Stimulated activated CD8-positive, alpha-beta memory T cell treated with anti-CD3 and anti-CD28 coated beads, Interleukin-7, amount 100 ng/mL, for 24 hours (primary cell): Measurements from ENCODE around the gene CARD14.
A peak's percentile ranks its signal among the peaks of the same experiment; 100 is the strongest.
"Not testable (repeated sequence)": the region's sequence is repeated elsewhere in the genome, so short reads cannot be mapped to it uniquely, and the experiment has no call there.

ENCODE experiments used
- DNase-seq: peaks from one replicate; pipeline ENCODE4 v3.0.0-alpha.2; 2020; ENCODE audit warnings: low read depth

The CARD14 gene

DNA sequence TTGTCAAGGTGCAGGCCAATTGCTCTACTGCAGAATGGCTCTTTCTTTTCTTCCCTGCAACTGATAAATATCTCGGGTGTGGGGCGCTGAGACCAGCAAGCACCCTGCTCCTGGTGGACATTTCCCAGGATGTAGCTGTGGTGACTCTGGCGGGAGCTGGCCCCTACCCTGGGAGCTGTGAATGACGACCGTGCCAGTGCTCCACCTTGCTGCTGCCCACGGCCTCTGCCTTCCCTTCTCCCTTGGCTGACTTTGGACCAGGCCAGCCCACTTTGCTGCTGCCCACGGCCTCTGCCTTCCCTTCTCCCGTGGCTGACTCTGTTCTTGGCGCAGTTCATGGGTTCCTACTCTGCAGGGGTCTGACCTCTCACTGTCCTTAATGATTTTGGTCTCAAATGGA is 16.1 kb downstream of the CARD14 start:
- DNase-seq: no peak

- no peak for DNase-seq
Observed at GRCh38 chr17:80187090-80187489, 17.3 kb downstream of the CARD14 start.

DNA sequence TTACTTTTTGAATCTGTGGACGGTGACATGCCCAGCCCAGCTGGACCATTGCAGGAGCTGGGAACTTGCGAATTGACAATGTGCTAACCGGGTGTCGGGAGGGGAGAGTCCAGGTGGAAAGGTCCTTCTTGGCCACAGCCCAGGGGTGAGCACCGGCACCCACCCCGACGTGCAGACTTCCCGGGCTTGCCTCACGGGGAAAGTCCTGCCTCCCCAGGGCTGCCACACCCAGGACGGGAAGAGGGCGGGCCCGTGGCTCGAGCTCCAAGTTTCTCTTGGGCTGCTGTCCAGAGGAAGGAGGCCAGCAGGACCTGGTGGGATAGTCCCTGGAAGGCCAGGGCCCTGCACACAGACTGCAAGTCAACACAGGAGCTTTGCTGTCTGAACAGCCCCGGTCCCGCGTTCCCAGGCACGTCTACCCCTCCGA is 17.7 kb downstream of the CARD14 start:
- DNase-seq: no peak

GRCh38 chr17:80189611-80190010 is 19.8 kb downstream of the CARD14 start:
- no peak for DNase-seq

GRCh38 chr17:80190716-80191115 is 20.9 kb downstream of the CARD14 start:
- no peak for DNase-seq

- DNase-seq: no peak
Observed at GRCh38 chr17:80191192-80191591, 21.4 kb downstream of the CARD14 start.

GRCh38 chr17:80191865-80192661 is 22.2 kb downstream of the CARD14 start:
- no peak for DNase-seq

- DNase-seq: no peak
Observed at GRCh38 chr17:80195141-80195540, 25.3 kb downstream of the CARD14 start.

GRCh38 chr17:80195671-80196529 is 26.1 kb downstream of the CARD14 start:
- peak; percentile 35 for DNase-seq

GRCh38 chr17:80196652-80197051 is 26.8 kb downstream of the CARD14 start:
- DNase-seq: no peak

- no peak for DNase-seq
Observed at GRCh38 chr17:80198144-80198661, 28.4 kb downstream of the CARD14 start.

DNA sequence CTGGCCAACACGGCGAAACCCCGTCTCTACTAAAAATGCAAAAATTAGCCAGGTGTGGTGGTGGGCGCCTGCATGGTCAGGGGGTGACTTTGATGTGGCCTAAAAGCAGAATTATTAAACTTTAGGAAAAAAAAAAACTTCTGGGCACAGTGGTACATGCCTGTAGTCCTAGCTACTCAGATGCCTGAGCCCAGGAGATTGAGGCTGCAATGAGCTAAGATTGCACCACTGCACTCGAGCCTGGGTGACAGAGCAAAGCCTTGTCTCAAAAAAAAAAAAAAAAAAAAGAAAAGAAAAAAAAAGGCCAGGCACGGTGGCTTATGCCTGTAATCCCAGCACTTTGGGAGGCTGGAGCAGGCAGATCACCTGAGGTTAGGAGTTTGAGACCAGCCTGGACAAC is 29.5 kb downstream of the CARD14 start:
- not testable (repeated sequence) for DNase-seq

- no peak for DNase-seq
Observed at GRCh38 chr17:80201446-80201845, 31.6 kb downstream of the CARD14 start.

GRCh38 chr17:80202197-80202596 is 32.4 kb downstream of the CARD14 start:
- no peak for DNase-seq

DNA sequence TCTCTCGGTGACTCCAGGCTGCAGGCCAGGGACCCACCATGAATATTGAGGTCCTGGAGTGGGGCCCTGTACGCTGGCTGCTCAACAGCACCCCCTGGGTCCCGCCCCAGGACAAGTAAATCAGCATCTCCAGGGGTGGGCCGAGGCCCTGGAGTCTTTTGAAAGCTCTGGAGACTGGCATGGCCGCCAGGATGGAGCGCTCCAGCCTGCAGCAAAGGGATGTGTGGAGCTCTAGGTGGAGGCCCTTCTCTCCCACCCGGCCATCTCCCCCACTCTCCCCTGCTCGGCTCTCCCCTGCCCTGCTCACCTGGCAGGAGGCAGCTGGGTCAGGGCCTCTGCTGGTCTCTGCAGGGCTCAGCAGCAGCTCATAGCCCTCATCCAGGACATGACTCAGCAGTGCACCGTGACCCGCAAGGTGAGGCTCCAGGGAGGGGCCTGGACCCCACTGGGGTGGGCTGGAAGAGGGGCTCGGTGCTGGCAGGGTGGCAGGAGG is 33.7 kb downstream of the CARD14 start:
- DNase-seq: no peak

DNA sequence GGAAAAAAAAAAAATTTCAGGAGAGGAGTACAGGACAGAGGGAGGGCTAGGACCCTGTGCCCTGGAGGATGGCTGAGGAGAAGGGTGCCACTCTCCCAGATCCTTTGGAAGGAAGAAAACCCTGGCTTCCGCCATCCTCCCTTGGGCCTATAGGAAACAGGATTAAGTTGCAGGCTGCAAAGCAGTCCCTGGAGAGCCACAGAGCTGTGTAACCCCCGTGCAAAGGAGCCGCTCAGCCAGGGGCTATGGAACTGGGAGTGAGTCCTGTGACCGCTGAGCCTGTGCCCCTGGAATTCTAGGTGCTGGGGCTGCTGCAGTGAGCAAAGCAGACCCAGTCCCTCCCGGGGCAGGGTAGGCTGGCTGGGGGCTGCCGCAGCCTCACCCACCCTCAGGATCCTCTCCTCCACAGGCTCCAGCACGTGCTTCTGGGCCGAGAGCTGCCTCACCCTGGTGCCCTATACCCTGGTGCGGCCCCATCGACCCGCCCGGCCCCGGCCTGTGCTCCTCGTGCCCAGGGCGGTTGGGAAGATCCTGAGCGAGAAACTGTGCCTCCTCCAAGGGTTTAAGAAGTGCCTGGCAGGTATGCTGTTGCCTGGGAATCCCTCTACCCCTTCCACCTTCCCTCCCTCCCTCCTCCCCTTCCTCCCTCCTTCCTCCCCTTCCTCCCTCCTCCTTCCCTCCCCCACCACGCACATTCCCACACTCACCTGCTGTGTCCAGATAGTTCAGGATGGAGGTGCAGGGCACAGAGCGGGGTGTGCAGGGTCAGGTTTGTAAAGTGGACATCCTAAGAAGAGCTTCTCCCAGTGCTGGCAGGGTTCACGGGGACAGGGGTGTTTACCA is 35.0 kb downstream of the CARD14 start:
- DNase-seq: no peak

DNA sequence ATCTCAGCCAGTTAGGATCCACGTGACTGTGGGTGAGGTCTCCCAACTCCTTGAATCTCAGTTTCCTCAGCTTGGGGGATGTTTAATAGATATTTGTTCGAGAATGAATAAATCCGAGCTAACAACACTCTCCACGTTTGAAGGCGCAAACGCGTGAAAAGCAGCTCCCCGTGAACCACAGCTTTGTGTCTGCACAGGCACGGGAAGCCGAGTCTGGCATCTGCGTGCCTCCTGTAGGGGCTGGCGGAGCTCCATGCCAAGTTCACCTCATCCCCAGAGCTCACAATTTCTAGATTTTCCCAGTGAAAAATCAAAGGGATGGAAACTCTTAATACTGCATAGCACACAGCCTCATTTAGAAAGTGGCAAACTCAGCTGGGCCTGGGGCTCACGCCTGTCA is 36.0 kb downstream of the CARD14 start:
- DNase-seq: no peak

DNA sequence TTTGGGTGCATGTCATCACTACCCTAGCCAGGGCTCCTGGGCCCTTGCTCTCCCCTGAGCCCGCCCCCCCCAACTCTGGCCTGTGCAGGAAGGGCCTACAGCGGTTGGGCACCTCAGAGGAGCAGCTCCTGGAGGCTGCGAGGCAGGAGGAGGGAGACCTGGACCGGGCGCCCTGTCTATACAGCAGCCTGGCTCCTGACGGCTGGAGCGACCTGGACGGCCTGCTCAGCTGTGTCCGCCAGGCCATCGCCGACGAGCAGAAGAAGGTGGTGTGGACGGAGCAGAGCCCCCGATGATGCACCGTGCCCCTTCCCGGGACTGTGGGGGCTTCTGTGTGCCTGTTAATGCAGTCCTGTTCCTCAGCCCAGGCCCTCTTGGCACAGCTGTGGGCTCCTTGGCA is 38.2 kb downstream of the CARD14 start:
- DNase-seq: no peak

- no peak for DNase-seq
Observed at GRCh38 chr17:80209765-80210164, 39.9 kb downstream of the CARD14 start.

- DNase-seq: no peak
Observed at GRCh38 chr17:80210348-80211108, 40.7 kb downstream of the CARD14 start.

- DNase-seq: no peak
Observed at GRCh38 chr17:80212109-80212508, 42.3 kb downstream of the CARD14 start.
